OCI-LY1 (cell line): ENCODE measurements around the gene SOX9.

ENCODE experiments used
- H2AFZ ChIP-seq: fragments of 200-600 bp; sonication (generic), shearing (Covaris generic); 2 replicates; pipeline ENCODE4 v1.6.0; 2014; ENCODE audit warnings: antibody characterized with exemption, mild to moderate bottlenecking, low read length
- H3F3A ChIP-seq: fragments of 200-600 bp; sonication (generic), shearing (Covaris generic); 2 replicates; pipeline ENCODE4 v1.6.0; 2014; ENCODE audit warnings: mild to moderate bottlenecking, antibody characterized with exemption, low read length, moderate library complexity; ENCODE audit not compliant: insufficient read depth
- H3K27ac ChIP-seq: fragments of 200-600 bp; sonication (generic); 2 replicates; pipeline ENCODE4 v1.5.1; 2014; ENCODE audit warnings: low read length, mixed run types, mild to moderate bottlenecking, low read depth; ENCODE audit not compliant: poor library complexity, severe bottlenecking
- H3K27me3 ChIP-seq: fragments of 200-600 bp; sonication (generic); 2 replicates; pipeline ENCODE4 v1.6.0; 2014; ENCODE audit warnings: antibody characterized with exemption, mild to moderate bottlenecking, low read length, moderate library complexity; ENCODE audit not compliant: insufficient read depth
- H3K36me3 ChIP-seq: fragments of 200-600 bp; sonication (generic); 2 replicates; pipeline ENCODE4 v1.6.1; 2014; ENCODE audit warnings: mild to moderate bottlenecking, antibody characterized with exemption, low read length, moderate library complexity, mixed read lengths; ENCODE audit not compliant: insufficient read depth
- H3K4me1 ChIP-seq: fragments of 200-600 bp; sonication (generic); 2 replicates; pipeline ENCODE4 v1.5.1; 2014; ENCODE audit warnings: mild to moderate bottlenecking, low read length, moderate library complexity; ENCODE audit not compliant: insufficient read depth, severe bottlenecking
- H3K4me2 ChIP-seq: fragments of 200-600 bp; sonication (generic), shearing (Covaris generic); 2 replicates; pipeline ENCODE4 v1.6.1; 2014; ENCODE audit warnings: low read length
- H3K4me3 ChIP-seq: fragments of 200-600 bp; sonication (generic); 2 replicates; pipeline ENCODE4 v1.5.1; 2014; ENCODE audit warnings: low read length, low read depth, mild to moderate bottlenecking, mixed read lengths; ENCODE audit not compliant: poor library complexity, severe bottlenecking
- H3K79me2 ChIP-seq: fragments of 200-600 bp; shearing (Covaris generic); 2 replicates; pipeline ENCODE4 v1.6.1; 2016; ENCODE audit warnings: mixed run types, low read length, mixed read lengths; ENCODE audit not compliant: insufficient read depth
- H3K9ac ChIP-seq: fragments of 200-600 bp; sonication (generic), shearing (Covaris generic); 2 replicates; pipeline ENCODE4 v1.6.1; 2014; ENCODE audit warnings: mild to moderate bottlenecking, low read length, mixed read lengths
- H3K9me2 ChIP-seq: fragments of 200-600 bp; sonication (generic), shearing (Covaris generic); 2 replicates; pipeline ENCODE4 v1.6.1; 2014; ENCODE audit warnings: low read depth, mild to moderate bottlenecking, low read length, mixed read lengths
- H3K9me3 ChIP-seq: fragments of 200-600 bp; shearing (Covaris generic); 2 replicates; pipeline ENCODE4 v1.6.1; 2014; ENCODE audit warnings: low read length, mixed read lengths
- H4K20me1 ChIP-seq: fragments of 200-600 bp; sonication (generic), shearing (Covaris generic); 2 replicates; pipeline ENCODE4 v1.6.0; 2016; ENCODE audit warnings: mild to moderate bottlenecking, low read length; ENCODE audit not compliant: insufficient read depth
- CTCF ChIP-seq: fragments of 200-600 bp; sonication (generic), shearing (Covaris generic); IDR thresholded peaks from 2 replicates; pipeline ENCODE4 v1.5.1; 2017; ENCODE audit warnings: mild to moderate bottlenecking, antibody characterized with exemption, low read length, moderate library complexity, mixed read lengths
- EZH2 ChIP-seq: fragments of 200-600 bp; sonication (generic), shearing (Covaris generic); IDR thresholded peaks from 2 replicates; pipeline ENCODE4 v1.8.0; 2017; ENCODE audit warnings: borderline replicate concordance, mixed run types, mild to moderate bottlenecking, antibody characterized with exemption, low read length, moderate library complexity, mixed read lengths

Gene SOX9

GRCh38 chr17:72164158-72164739 is 43.4 kb downstream of the SOX9 start:
- H3K27me3 ChIP-seq: no peaks in the 10 kb centered on the region
- TF ChIP-seq EZH2 (no peak), CTCF (no peak)

GRCh38 chr17:72165192-72165866 is 44.5 kb downstream of the SOX9 start:
- no peak overlapping the region for H3K27ac ChIP-seq
- no peaks in the 10 kb centered on the region for H3K4me1 ChIP-seq
- no peaks in the 10 kb centered on the region for H4K20me1 ChIP-seq
- H3K4me2 ChIP-seq: no peak overlapping the region
- no peaks in the 10 kb centered on the region for H3K9me3 ChIP-seq
- H2AFZ ChIP-seq: no peak overlapping the region
- no peak overlapping the region for H3K9ac ChIP-seq
- H3F3A ChIP-seq: no peaks in the 10 kb centered on the region
- no peaks in the 10 kb centered on the region for H3K9me2 ChIP-seq
- no peaks in the 10 kb centered on the region for H3K36me3 ChIP-seq
- no peak overlapping the region for H3K4me3 ChIP-seq
- H3K79me2 ChIP-seq: no peaks in the 10 kb centered on the region
- TF ChIP-seq EZH2 (no peak), CTCF (no peak)
- H3K27me3 ChIP-seq: no peaks in the 10 kb centered on the region

More at GRCh38 chr17:72164158-72164739, 43.4 kb downstream of the SOX9 start:
- Histone ChIP-seq H3K79me2 (no peaks in the 10 kb centered on the region), H3K9me3 (no peaks in the 10 kb centered on the region), H3K9me2 (no peaks in the 10 kb centered on the region), H3K4me3 (no peak overlapping the region), H3K4me1 (no peaks in the 10 kb centered on the region), H3K36me3 (no peaks in the 10 kb centered on the region), H4K20me1 (no peaks in the 10 kb centered on the region), H3K9ac (no peak overlapping the region), H3F3A (no peaks in the 10 kb centered on the region), H3K27ac (no peak overlapping the region), H2AFZ (no peak overlapping the region), H3K4me2 (no peak overlapping the region)

GRCh38 chr17:72165867-72166439 is 45.1 kb downstream of the SOX9 start:
- no peak overlapping the region for H3K4me3 ChIP-seq
- no peaks in the 10 kb centered on the region for H3K9me3 ChIP-seq
- no peaks in the 10 kb centered on the region for H3K36me3 ChIP-seq
- no peak overlapping the region for H3K4me2 ChIP-seq
- no peak for TF ChIP-seq EZH2
- TF ChIP-seq CTCF: no peak
- H3K9ac ChIP-seq: no peak overlapping the region
- H3K27me3 ChIP-seq: no peaks in the 10 kb centered on the region
- no peaks in the 10 kb centered on the region for H3F3A ChIP-seq
- no peak overlapping the region for H3K27ac ChIP-seq
- no peaks in the 10 kb centered on the region for H3K9me2 ChIP-seq
- no peak overlapping the region for H2AFZ ChIP-seq
- H3K79me2 ChIP-seq: no peaks in the 10 kb centered on the region
- H3K4me1 ChIP-seq: no peaks in the 10 kb centered on the region
- no peaks in the 10 kb centered on the region for H4K20me1 ChIP-seq
